Measurements from ENCODE around the gene CREM. TPM values are rescaled to one million over a fixed set of nuclear protein-coding genes. Genes with fewer than 3 reads are reported as not detected.

CREM gene
- total RNA-seq, 1 experiment from 2014 or later = 20.0 TPM

DNA sequence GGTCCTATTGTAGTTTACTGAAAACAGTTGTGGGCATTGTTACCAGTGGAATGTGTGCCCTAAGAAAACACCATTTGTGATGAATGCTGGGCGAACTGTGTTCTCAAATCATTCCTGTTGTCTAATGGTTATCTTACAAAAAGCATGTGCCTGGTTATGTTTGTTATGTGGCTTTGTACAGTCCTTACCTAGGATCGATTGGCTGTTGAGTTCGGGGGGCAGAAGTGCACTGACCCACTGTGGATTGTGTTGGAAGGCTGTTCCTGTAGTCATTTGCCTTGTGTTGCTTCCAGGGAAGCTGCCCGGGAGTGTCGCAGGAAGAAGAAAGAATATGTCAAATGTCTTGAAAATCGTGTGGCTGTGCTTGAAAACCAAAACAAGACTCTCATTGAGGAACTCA, 84.3 kb downstream of the CREM start:
- no peak overlapping the region for H3K23ac ChIP-seq (ENCODE audit: insufficient read length, low read depth, low read length)
- no peak overlapping the region for H4K91ac ChIP-seq (ENCODE audit: insufficient read length, low read depth, low read length)
- H4K20me1 ChIP-seq (ENCODE audit: control insufficient read depth, insufficient read depth, insufficient read length) = no peaks in the 10 kb centered on the region
- Mint-ChIP-seq H3K9me3 (no peaks in the 10 kb centered on the region), H3K4me1 (peaks cover 46 to 48% of the 10 kb centered on the region in 2 experiments), H3K4me3 (peak overlapping the region in 1 of 2 experiments; percentile 1; a peak in 1 of 5 replicates), H3K27ac (peak overlapping the region; percentile 3 to 84 (median 29); a peak in 5 of 7 replicates), H3K36me3 (ENCODE audit: insufficient read depth in 1 of 3, low read depth in 3 of 3) (peaks cover 2 to 6% (median 4%) of the 10 kb centered on the region in 3 experiments; a peak in 6 of 7 replicates), H3K27me3 (ENCODE audit: low read depth) (no peaks in the 10 kb centered on the region)
- H3K27ac ChIP-seq (ENCODE audit: insufficient read length, low read depth, low read length) = no peak overlapping the region
- no peak overlapping the region for H4K8ac ChIP-seq (replicated peaks; ENCODE audit: insufficient read length, low read depth, low read length)
- H3K79me1 ChIP-seq (ENCODE audit: insufficient read depth, low read depth, low read length, poor library complexity, severe bottlenecking) = no peaks in the 10 kb centered on the region
- TF ChIP-seq CTCF (conservative IDR thresholded peaks at IDR 0.05) = no peak
- H3T11ph ChIP-seq (ENCODE audit: low read length) = no peak overlapping the region
- DNase-seq = no peak
- H2BK15ac ChIP-seq (ENCODE audit: low read depth, low read length) = no peak overlapping the region
- no peak overlapping the region for H3K9ac ChIP-seq (ENCODE audit: extremely low read depth, insufficient read length, low read length)
- no peak overlapping the region for H3K56ac ChIP-seq (ENCODE audit: insufficient read length, low read depth, low read length)
- no peak overlapping the region for H2BK20ac ChIP-seq (ENCODE audit: low read depth, low read length, poor library complexity, severe bottlenecking)
- no peak overlapping the region for H2AK5ac ChIP-seq (ENCODE audit: insufficient read length, low read length)
- H3K27me3 ChIP-seq (ENCODE audit: insufficient read depth, low read length) = no peaks in the 10 kb centered on the region
- H3K79me2 ChIP-seq (ENCODE audit: insufficient read depth, low read length) = no peaks in the 10 kb centered on the region
- H3K18ac ChIP-seq (ENCODE audit: insufficient read length, low read depth, low read length) = no peak overlapping the region
- no peak overlapping the region for H3K14ac ChIP-seq (ENCODE audit: insufficient read depth, low read length)
- H2BK5ac ChIP-seq (ENCODE audit: insufficient read length, low read length) = no peak overlapping the region
- H2BK120ac ChIP-seq (ENCODE audit: low read depth, low read length, poor library complexity, severe bottlenecking) = no peak overlapping the region
- H2BK12ac ChIP-seq (ENCODE audit: insufficient read length, low read depth, low read length) = no peak overlapping the region
- no peak overlapping the region for H2AFZ ChIP-seq (ENCODE audit: low read length)
- H4K5ac ChIP-seq (ENCODE audit: insufficient read length, low read depth, low read length) = no peak overlapping the region
- H3K9me3 ChIP-seq (ENCODE audit: control insufficient read depth, low read depth, low read length) = no peaks in the 10 kb centered on the region
- peaks cover 14% of the 10 kb centered on the region for H3K4me1 ChIP-seq (ENCODE audit: insufficient read depth, low read length)
- no peaks in the 10 kb centered on the region for H3K23me2 ChIP-seq (ENCODE audit: insufficient read length, low read depth, low read length, poor library complexity, severe bottlenecking)
- no peak overlapping the region for H3K4ac ChIP-seq (ENCODE audit: low read depth, low read length)
- H3K4me2 ChIP-seq (ENCODE audit: insufficient read depth, insufficient read length, low read length) = no peak overlapping the region
- no CpG with 5 or more reads among the region's 6 CpGs for WGBS (ENCODE audit: extremely low coverage, insufficient read length, low lambda C conversion rate)
